Stimulated activated CD8-positive, alpha-beta memory T cell treated with anti-CD3 and anti-CD28 coated beads, Interleukin-7, amount 100 ng/mL, for 4 hours (primary cell): ENCODE measurements around the gene PGGHG.
"Not testable (repeated sequence)": the region's sequence is repeated elsewhere in the genome, so short reads cannot be mapped to it uniquely, and the experiment has no call there.

Source experiments
- DNase-seq, 2 donors: peaks; one replicate each; pipeline ENCODE4 v3.0.0-alpha.2; 2020; ENCODE audit warnings: low read depth in 2 of 2

The PGGHG gene

DNA sequence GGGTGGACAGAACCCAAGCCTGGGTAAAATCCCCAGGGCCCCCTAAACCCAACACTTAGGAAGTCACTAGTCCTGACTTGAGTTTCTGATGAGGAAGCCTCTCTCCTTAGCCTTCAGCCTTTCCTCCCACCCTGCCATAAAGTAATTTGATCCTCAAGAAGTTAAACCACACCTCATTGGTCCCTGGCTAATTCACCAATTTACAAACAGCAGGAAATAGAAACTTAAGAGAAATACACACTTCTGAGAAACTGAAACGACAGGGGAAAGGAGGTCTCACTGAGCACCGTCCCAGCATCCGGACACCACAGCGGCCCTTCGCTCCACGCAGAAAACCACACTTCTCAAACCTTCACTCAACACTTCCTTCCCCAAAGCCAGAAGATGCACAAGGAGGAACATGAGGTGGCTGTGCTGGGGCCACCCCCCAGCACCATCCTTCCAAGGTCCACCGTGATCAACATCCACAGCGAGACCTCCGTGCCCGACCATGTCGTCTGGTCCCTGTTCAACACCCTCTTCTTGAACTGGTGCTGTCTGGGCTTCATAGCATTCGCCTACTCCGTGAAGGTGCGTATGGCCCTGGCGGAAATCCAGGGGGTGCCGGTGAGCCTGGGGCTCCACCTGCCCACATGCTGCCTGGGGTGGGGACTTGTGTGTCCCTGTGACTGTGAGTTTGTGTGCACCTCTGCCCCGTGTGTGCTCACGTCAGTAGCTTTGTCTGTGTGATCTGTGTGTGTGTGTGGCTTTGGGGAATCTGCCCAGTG is 25.0 kb downstream of the PGGHG start, which contains the start of gene IFITM1:
IFITM1 (plus strand) TSS at position 254 of the 767 bp plus-strand sequence; CDS start at position 385, 131 bp downstream.
- no peak for DNase-seq

DNA sequence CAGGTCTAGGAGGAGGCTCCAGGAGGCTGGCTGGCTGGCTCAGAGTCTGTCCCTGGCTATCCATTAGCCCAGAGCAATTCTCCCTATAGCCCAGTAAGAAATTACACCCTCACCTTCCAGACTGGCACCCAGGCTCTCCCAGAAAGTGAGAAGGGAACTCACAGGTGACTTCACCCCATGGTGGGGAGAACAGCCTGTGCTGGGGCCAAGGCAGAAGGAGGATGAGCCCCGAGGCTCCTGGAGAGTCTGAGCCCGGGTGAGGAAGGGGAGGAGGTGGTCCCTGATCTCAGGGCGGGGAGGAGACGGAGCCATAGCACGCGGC is 25.6 kb downstream of the PGGHG start:
- DNase-seq = not testable (repeated sequence)

GRCh38 chr11:315051-315481 is 26.1 kb downstream of the PGGHG start:
- DNase-seq = no peak

DNA sequence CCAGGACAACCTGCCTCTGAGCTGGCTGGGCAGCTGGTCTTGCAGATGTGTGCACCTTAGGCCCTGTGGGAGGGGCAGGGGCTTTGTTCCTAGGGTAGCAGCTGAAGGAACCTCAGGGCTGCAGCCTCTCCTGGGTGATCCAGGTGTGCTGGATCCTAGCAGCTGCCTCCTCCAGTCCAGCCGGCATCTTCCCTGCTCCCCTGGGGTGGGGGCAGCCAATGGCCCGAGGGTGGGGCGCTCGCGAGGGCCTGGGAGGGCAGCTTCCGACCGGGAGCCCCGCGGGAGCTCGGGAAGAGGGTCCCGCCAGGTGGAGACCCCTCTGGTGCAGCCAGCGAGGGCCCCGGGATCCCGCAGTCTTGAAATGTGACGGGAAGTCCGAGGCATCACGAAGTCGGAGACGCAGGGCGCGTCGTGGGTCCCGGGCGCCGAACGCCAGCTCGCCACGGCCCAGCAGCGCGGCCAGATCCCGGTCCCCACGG is 26.6 kb downstream of the PGGHG start:
- no peak for DNase-seq

DNA sequence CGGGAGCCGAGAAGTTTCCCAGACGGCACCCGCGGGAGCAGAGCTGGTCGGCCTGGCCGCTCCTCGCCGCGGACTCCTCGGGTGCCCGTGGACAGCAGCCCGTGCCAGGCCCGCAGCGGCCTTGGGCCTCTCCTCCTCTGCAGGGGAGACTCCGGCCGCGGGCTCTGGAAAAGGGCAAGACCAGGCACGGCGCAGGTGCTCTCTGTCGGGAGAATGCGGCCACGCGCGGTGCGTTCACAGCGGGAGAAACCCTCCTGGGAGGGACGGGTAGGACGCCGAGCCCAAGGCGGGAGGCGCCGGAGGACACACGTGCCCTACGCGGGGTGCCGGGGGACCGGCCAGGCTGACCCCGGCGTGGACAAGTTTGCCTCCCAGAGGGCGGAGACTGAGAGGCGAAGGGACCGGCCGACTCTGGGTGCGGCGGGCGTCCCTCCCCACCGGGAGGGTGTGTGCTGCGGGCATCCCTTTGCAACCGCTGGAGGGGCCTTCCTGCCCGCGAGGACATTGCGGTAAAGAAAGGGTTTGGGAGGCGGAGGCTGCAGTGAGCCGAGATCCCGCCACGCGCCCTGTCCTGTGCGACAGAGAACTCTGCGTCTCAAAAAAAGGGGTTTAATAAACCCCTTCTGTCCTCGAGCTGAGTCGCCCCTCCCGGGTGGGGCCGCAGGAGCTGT is 27.2 kb downstream of the PGGHG start:
- no peak for DNase-seq

GRCh38 chr11:316891-317301 is 28.0 kb downstream of the PGGHG start:
- DNase-seq = no peak

DNA sequence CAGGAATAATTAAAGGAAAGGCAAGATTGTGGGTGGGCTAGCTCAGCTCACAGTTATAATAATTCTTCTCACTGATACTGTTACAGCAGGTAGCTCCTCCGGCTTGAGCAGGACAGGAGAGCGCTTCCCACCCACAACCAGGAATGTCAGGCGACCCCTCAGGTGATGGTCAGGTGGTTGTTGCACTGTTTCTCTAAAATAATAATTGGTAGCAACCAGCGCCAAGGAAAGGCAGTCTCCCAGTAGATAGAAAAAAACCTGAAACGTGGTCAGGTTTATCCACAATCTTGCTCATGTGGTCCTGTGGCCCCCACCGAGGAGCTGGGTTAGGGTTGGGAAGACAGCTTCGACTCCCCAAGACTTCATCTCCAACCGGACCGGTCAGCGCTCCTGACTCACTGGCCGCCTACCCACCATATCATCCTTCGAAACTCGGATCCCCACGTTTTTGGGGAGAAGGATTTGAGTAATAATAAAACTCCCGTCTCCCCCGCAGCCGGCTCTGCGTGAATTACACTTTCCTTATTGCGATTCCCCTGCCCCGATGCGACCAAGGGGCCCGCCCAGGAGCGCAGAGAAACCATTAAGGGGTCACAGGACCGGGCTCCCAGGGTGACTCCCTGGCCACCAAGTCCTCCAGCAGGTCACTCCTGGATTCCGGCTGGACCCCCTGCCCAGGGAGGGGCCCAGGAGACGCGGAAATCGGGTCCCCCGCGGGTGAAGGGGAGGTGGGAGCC is 28.9 kb downstream of the PGGHG start:
- not testable (repeated sequence) for DNase-seq

DNA sequence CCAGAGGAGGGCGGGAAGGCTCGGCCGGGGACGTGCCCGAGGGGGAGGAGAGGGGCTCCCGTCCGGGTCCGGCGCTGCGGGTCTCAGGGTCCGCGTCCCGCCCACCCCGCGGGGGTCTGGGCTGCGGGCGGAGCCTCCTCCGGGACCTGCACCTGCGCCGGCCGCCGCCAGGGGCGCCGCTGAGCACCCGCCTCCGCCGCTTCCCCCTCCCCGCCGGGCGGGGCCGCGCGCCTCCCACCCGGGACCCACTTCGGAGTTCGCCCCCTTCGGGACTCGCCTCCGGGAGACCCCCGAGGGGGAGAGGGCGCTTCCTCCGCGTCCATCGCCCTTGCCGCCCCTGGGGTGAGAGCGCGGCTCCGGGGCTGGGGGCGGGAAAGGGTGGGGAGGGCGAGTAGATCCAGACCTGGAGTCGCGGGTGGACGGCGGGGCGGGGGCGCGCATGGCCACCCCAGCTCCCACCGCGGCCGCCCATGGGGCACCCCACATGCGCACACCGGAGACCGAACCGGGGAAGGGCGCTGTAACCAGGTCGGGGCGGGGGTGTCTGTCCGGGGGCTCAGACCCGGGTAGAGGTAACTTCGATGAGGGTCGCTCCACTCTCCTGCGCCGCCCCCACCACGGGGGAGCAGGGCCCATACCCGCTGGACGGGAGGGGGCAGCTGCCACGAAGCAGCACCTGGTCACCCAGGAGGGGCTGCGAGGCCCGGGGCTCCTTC is 29.6 kb downstream of the PGGHG start:
- DNase-seq = not testable (repeated sequence)

DNA sequence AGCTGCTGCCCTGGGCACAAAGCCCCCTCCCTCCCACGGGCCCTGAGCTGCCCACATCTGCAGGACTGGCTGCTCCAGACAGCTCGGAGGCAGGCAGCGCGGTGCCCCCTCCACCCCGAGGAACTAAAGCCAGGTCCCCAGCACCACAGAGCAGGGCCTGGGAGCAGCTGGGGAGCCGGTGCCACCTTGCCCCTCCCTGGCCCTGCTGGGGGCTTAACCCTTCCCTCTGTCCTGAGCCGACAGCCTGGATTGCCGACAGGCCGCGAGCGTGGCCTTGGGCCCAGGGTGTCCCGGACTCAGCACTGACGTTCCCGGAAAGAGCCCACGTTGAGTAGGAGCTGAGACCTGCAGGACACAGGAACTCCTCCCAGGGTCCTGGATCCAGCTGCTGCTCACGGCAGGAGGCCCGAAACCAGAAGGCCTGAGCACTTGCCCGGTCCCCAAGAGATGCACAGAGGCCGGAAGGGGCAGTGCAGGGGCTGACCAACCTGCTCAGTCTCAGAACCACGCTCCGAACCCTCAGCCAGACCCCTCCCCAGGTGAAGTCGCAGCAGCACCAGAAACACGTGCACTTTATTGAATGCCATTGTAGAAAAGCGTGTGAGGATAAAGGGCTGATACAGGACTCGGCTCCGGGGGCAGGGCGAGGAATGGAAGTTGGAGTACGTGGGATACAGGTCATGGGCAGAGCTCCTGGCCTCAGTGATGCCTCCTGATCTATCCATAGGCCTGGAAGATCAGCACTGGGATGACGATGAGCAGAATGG is 30.4 kb downstream of the PGGHG start:
- not testable (repeated sequence) for DNase-seq

DNA sequence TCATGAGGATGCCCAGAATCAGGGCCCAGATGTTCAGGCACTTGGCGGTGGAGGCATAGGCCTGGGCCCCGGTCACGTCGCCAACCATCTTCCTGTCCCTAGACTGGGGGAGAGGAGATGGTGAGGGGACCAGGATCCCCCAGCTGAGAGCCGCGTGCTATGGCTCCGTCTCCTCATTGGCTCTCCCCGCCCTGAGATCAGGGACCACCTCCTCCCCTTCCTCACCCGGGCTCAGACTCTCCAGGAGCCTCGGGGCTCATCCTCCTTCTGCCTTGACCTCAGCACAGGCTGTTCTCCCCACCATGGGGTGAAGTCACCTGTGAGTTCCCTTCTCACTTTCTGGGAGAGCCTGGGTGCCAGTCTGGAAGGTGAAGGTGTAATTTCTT is 31.0 kb downstream of the PGGHG start:
- DNase-seq = not testable (repeated sequence)

- no peak for DNase-seq
These were observed 35.2 kb downstream of the PGGHG start for GRCh38 chr11:324156-324555.

- DNase-seq = not testable (repeated sequence)
These were observed 35.9 kb downstream of the PGGHG start for GRCh38 chr11:324593-325517.

DNA sequence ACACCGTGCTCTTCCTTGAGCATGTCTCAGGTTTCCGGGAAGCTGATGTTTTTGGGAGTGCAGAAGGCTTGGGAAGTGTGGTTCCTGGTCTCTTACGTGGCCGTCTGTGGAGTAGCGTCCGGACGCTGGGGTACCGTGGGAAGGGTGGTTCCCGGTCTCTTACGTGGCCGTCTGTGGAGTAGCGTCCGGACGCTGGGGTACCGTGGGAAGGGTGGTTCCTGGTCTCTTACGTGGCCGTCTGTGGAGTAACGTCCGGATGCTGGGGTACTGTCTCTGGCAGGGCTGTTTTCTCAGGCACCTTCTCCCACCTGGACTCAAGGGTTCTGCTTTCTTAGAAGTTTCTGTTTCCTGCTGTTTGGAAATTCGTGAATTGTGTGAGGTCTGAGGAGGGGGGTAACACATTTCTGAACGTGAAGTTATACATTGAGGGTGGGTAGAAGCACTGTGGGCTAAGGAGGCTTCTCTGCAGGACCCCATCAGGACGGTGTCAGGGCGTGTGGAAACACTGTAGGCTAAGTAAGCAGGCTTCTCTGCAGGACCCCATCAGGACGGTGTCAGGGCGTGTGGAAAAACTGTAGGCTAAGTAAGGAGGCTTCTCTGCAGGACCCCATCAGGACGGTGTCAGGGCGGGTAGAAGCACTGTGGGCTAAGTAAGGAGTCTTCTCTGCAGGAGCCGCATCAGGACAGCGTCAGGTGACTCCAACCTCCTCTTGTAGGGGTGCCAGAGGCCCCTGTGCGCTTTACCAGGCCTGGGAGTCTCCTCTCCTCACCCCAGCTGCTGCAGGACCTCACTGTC is 37.1 kb downstream of the PGGHG start:
- no peak for DNase-seq

DNA sequence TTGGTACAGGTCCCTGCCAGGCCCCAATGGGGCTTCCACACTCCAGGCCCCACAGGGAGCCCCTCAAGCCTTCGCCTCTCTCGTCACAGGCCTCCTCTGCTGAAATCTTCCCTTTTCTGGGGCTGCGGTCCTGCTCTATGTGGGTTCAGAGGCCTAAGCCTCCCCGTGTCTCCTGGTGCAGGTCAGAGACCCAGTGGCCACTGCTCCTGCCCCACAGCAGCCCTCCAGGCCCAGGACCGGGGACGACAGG is 37.6 kb downstream of the PGGHG start:
- DNase-seq = no peak

DNA sequence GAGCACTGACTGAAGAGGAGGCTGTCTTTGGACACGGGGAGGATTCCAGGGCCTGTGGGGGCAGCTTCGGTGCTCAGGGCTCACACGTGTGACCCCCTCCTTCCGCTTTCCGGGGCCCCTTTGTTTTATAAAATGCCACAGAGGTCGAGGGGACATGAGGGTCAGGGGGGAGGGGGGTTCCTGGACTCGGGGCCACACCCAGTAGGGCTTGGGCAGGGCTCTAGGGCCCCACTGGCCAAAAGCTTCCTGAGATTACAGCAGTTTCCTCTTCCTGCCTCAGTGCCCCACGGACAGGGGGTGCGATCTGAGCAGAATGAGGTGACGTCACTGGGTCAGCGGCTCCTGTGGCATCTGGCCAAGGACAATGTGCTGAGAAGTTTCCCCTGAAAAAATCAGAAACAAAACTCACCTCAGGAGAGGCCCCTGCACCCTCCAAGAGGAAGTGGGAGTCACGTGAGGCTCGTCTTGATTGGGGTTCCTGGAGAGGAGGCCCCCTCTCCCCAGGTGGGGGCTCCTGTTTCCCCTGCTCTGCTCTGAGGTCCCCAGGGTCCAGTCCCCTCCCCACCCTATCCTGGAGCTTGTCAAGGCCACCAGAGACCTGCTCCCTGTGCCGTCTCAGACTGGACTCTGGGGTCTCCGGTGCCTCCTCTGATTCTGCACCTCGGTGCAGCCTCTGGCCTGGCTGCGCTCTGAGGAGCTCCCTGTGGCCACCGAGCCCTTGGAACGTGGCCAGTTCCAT is 38.1 kb downstream of the PGGHG start:
- DNase-seq = no peak

DNA sequence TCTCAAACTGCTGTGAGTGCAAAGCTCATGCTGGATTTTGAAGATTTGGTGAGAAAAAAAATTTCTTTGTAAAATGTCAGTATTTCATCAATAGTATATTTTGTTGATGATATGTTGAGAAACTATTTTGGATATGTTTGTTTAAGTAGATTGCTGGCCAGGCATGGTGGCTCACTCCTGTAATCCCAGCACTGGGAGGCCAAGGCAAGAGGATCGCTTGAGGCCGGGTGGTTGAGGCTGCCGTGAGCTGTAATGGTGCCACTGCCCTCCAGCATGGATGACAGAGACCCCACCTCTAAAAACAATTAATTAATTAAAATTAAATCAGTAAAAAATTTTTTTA is 38.6 kb downstream of the PGGHG start:
- no peak for DNase-seq

DNA sequence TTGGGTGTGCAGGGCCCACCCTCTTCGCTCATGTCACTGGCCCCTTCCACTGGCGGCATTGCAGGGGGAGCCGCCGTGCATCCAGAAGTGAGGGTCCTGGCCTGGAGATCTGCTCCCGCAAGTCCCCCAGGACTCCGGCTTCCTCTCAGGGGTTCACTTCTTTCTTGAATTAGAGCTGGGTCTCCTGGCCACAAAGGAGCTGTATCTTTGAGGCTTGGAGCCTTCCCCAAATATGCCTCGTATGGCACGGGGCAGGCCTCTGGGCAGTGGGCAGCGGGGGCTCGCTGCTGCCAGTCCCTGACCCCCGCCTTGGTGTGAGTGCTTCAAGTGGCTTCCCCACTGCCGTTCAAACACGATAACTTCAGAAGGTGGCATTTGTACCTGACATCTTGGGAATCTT is 39.1 kb downstream of the PGGHG start:
- DNase-seq = no peak

DNA sequence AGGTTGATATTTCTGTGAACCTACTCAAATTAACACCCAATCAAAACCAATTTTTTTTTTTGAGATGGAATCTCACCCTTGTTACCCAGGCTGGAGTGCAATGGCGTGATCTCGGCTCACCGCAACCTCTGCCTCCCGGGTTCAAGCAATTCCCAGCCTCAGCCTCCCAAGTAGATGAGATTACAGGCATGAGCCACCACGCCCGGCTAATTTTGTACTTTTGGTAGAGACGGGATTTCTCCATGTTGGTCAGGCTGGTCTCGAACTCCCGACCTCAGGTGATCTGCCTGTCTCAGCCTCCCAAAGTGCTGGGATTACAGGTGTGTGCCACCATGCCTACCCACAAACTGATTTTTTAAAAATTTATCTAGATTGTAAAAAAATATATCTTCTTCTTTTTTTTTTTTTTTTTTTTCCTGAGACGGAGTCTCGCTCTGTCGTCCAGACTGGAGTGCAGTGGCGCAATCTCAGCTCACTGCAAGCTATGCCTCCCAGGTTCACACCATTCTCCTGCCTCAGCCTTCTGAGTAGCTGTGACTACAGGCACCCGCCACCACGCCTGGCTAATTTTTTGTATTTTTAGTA is 39.7 kb downstream of the PGGHG start:
- DNase-seq = not testable (repeated sequence)

GRCh38 chr11:329886-330253 is 40.9 kb downstream of the PGGHG start:
- DNase-seq = no peak
